GM12872 (cell line): ENCODE measurements around the gene RTN4IP1.

Experiments
- TF ChIP-seq, protein P1 (sequence below): IDR thresholded peaks from 3 replicates; pipeline ENCODE4 v1.5.1; 2011; ENCODE audit warnings: low read depth, mild to moderate bottlenecking, low read length, moderate library complexity; ENCODE audit not compliant: insufficient read depth

RTN4IP1 gene

DNA sequence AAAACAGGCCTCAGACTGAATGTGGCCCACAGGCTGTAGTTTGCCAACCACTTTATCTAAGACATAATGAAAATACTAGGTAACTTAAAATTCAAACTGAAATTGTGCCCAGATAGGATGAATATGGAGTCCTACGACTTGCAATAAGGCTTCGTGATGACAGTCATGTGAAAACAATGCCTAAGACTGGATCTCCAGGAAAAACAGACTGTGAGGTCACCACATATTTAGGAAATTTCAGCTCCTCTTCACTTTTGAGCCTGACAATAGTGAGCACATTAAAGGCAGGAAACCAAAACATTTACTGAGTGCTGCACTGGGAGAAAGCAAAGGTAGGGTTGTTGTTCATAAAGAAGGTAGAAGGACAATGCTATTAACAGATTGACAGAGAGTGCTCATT, 50.0 kb downstream of the RTN4IP1 start:
- TF ChIP-seq, protein P1, sequence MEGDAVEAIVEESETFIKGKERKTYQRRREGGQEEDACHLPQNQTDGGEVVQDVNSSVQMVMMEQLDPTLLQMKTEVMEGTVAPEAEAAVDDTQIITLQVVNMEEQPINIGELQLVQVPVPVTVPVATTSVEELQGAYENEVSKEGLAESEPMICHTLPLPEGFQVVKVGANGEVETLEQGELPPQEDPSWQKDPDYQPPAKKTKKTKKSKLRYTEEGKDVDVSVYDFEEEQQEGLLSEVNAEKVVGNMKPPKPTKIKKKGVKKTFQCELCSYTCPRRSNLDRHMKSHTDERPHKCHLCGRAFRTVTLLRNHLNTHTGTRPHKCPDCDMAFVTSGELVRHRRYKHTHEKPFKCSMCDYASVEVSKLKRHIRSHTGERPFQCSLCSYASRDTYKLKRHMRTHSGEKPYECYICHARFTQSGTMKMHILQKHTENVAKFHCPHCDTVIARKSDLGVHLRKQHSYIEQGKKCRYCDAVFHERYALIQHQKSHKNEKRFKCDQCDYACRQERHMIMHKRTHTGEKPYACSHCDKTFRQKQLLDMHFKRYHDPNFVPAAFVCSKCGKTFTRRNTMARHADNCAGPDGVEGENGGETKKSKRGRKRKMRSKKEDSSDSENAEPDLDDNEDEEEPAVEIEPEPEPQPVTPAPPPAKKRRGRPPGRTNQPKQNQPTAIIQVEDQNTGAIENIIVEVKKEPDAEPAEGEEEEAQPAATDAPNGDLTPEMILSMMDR = no peak

DNA sequence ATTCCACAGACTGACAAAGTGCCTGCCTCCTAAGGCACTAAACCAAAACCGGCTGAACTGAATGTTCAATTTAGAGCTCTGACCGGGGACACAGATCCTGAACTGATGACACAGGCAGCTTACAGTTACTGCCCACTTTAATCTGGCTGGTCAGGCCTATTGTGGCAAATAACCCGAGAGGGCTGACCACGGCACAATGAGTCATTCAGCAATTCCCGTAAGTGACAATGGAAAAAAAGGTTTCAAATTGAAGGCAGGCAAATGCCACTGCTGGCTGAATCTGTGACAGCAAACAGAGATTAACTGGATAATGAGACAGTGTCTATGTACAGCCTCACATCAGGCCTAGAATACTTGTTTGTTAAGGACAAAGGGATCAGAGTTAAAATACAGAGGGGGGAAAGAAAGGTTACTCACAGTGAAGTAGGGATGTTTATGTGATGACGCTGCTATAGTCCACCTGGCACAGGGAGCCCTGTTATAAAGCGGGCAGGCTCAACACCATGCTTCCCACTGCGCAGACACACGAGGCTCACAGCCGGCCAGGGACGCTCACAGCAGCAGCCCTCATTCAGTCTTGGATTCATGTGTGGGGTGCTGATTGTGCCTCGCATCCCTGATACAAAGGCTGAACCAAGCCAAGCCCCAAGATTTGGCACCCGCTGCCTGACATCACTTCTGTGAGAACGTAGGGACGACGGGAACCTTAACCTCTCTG, 54.4 kb downstream of the RTN4IP1 start:
- TF ChIP-seq, protein P1 = no peak

GRCh38 chr6:106572875-106573585, 56.3 kb downstream of the RTN4IP1 start:
- TF ChIP-seq, protein P1 = no peak

DNA sequence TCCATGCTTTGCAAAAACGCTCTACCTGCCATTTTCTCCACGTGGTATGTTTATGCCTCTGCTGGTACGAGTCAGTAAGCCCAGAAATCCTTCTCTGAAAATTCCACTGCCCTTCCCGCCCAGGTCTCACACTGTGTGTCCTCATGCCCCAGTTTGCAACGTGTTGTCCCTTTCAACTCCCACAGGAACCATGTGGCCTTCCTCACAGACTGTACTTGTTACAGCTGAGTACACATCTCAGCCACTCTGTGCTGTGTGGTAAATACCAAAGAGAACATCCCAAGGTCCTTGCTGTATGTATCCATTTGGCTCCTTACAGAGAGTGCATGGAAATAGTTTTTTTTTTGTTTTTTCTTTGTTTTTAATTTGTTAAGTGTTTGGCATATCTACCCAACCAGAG, 56.9 kb downstream of the RTN4IP1 start:
- TF ChIP-seq, protein P1 = no peak

DNA sequence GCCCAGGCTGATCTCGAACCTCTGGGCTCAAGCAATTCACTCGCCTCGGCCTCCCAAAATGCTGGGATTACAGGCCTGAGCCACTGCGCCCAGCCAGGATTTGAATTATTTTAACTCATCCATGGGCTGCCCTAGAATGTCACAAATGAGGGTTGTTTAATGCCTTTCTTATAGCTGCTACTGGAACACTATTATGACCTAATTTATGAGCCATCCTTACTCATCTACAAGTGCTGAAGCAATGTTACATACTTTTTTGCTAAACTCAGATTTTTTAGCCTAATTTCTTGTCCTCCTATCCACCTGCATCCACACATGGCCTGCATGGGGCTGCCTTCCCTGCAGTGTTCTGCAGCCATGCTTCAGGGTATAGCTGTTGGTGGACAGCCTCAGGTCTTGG, 59.9 kb downstream of the RTN4IP1 start:
- TF ChIP-seq, protein P1 = no peak

- TF ChIP-seq, protein P1 = no peak
These were observed 60.8 kb downstream of the RTN4IP1 start for GRCh38 chr6:106568530-106568929.

GRCh38 chr6:106564476-106564875, 64.8 kb downstream of the RTN4IP1 start:
- TF ChIP-seq, protein P1 = no peak
